Ishikawa (cell line): ENCODE results near the gene NKD2.

Experiments used
- CEBPB ChIP-seq: IDR thresholded peaks from 2 replicates; pipeline ENCODE4 v1.6.1; 2012
- EP300 ChIP-seq: IDR thresholded peaks from 2 replicates; pipeline ENCODE4 v1.6.1; 2012; ENCODE audit warnings: borderline replicate concordance
- MAX ChIP-seq: IDR thresholded peaks from 2 replicates; pipeline ENCODE4 v1.6.1; 2012
- NFIC ChIP-seq: IDR thresholded peaks from 2 replicates; pipeline ENCODE4 v1.6.1; 2012
- RAD21 ChIP-seq: IDR thresholded peaks from 2 replicates; pipeline ENCODE4 v1.6.1; 2012; ENCODE audit warnings: low read depth
- REST ChIP-seq: IDR thresholded peaks from 2 replicates; pipeline ENCODE4 v1.6.1; 2012; ENCODE audit warnings: low read depth, mild to moderate bottlenecking
- TAF1 ChIP-seq: IDR thresholded peaks from 2 replicates; pipeline ENCODE4 v1.6.1; 2012; ENCODE audit warnings: low read depth, mild to moderate bottlenecking
- TCF12 ChIP-seq: IDR thresholded peaks from 2 replicates; pipeline ENCODE4 v1.6.1; 2012; ENCODE audit warnings: low read depth
- TEAD4 ChIP-seq: IDR thresholded peaks from 2 replicates; pipeline ENCODE4 v1.6.1; 2012
- YY1 ChIP-seq: IDR thresholded peaks from 2 replicates; pipeline ENCODE4 v1.6.1; 2012; ENCODE audit warnings: low read depth

GRCh38 chr5:1053391-1054017, 44.9 kb downstream of the NKD2 start:
- TF ChIP-seq RAD21, result no peak
- no peak for TF ChIP-seq YY1
- no peak for TF ChIP-seq TAF1
- TF ChIP-seq MAX, result no peak
- TF ChIP-seq NFIC, result no peak
- no peak for TF ChIP-seq CEBPB
- TF ChIP-seq EP300, result no peak
- TF ChIP-seq TCF12, result no peak
- no peak for TF ChIP-seq TEAD4
- no peak for TF ChIP-seq REST
